Measurements from ENCODE around the gene NTN1.

DNA sequence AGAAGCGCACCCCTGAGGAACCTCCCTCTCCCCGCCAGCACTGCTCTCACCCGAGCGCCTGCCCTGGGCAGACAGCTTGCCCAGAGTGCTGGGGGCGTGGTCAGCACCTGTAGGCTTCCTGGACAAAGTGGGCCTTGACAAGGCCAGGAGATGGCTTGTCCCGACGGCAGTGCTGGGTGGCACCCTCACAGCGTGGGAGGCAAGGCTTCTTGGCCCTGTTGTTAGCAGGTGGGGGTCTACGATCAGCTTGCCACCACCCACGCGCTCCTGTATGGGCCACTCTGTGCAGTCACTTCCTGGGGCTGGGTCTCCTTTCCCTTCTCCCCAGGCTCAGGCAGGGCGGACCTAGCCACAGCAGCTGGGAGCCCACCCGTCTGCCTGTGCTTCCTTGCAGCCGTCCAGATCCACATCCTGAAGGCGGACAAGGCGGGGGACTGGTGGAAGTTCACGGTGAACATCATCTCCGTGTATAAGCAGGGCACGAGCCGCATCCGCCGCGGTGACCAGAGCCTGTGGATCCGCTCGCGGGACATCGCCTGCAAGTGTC is 218.0 kb downstream of the NTN1 start:
- TF ChIP-seq, protein P1, sequence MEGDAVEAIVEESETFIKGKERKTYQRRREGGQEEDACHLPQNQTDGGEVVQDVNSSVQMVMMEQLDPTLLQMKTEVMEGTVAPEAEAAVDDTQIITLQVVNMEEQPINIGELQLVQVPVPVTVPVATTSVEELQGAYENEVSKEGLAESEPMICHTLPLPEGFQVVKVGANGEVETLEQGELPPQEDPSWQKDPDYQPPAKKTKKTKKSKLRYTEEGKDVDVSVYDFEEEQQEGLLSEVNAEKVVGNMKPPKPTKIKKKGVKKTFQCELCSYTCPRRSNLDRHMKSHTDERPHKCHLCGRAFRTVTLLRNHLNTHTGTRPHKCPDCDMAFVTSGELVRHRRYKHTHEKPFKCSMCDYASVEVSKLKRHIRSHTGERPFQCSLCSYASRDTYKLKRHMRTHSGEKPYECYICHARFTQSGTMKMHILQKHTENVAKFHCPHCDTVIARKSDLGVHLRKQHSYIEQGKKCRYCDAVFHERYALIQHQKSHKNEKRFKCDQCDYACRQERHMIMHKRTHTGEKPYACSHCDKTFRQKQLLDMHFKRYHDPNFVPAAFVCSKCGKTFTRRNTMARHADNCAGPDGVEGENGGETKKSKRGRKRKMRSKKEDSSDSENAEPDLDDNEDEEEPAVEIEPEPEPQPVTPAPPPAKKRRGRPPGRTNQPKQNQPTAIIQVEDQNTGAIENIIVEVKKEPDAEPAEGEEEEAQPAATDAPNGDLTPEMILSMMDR (IDR thresholded peaks at IDR 0.05), result no peak
- TF ChIP-seq EP300 (IDR thresholded peaks at IDR 0.05; ENCODE audit: low read depth) (no peak), POLR2A (IDR thresholded peaks at IDR 0.05) (no peak)
